Epithelial cell of proximal tubule (primary cell): ENCODE results near the gene HBA1. TPM values are rescaled to one million over a fixed set of nuclear protein-coding genes. Genes with fewer than 3 reads are reported as not detected.
"Not testable (repeated sequence)": the region's sequence is repeated elsewhere in the genome, so short reads cannot be mapped to it uniquely, and the experiment has no call there.

ENCODE experiments used
- DNase-seq: peaks from one replicate; pipeline ENCODE4 v3.0.0-alpha.2; 2011; ENCODE audit warnings: low read depth
- H3K4me3 ChIP-seq: 2 replicates; pipeline ENCODE4 v1.5.1; 2011; ENCODE audit warnings: low read depth, mild to moderate bottlenecking, low read length
- CTCF ChIP-seq: conservative IDR thresholded peaks from 2 replicates; pipeline ENCODE4 v1.5.1; 2012; ENCODE audit warnings: low read depth, mild to moderate bottlenecking, low read length
- total RNA-seq: library from RNA; depleted of rRNA; stranded (reverse); fragments of >200 nt; gene quantifications from 2 replicates; pipeline ENCODE4 v1.2.3, GENCODE V29; 2015

HBA1 gene
- total RNA-seq, 1 donor from 2014 or later: not detected

- DNase-seq: no peak
- H3K4me3 ChIP-seq: no peak overlapping the region
- no peak for TF ChIP-seq CTCF
Measured at GRCh38 chr16:160691-161190, 15.7 kb upstream of the HBA1 start.

- no peak for TF ChIP-seq CTCF
- no peak for DNase-seq
- H3K4me3 ChIP-seq: no peak overlapping the region
Measured at GRCh38 chr16:162271-162991, 14.0 kb upstream of the HBA1 start.

GRCh38 chr16:163139-163538 lies 13.3 kb upstream of the HBA1 start:
- DNase-seq, H3K4me3 ChIP-seq: not testable (repeated sequence)

- not testable (repeated sequence) for H3K4me3 ChIP-seq, DNase-seq
Measured at GRCh38 chr16:163696-164095, 12.8 kb upstream of the HBA1 start.

GRCh38 chr16:164134-164823 lies 12.2 kb upstream of the HBA1 start:
- DNase-seq, H3K4me3 ChIP-seq: not testable (repeated sequence)

- no peak for DNase-seq
- no peak for TF ChIP-seq CTCF
- peak overlapping the region; percentile 6 for H3K4me3 ChIP-seq
Measured at GRCh38 chr16:164827-165538, 11.5 kb upstream of the HBA1 start.

GRCh38 chr16:165539-166374 lies 10.7 kb upstream of the HBA1 start, which contains the start of gene HBM:
Gene HBM, plus strand, starts transcription at chr16:165978. Its CDS starts 20 bp downstream, at chr16:165998.
- no peak for DNase-seq
- peak within 1 kb of the TSS; percentile 6 for H3K4me3 ChIP-seq
- TF ChIP-seq CTCF: no peak
